HG03066 (cell line): ENCODE results near the gene INPP4B.
"Not testable (repeated sequence)": the region's sequence is repeated elsewhere in the genome, so short reads cannot be mapped to it uniquely, and the experiment has no call there.

ENCODE experiments used
- ATAC-seq: cut with Tn5 transposase; IDR thresholded peaks from one replicate; pipeline ENCODE4 v1.9.1; 2021; ENCODE audit warnings: low read depth; ENCODE audit not compliant: unreplicated experiment

INPP4B gene

GRCh38 chr4:142079959-142080358, 766.1 kb downstream of the INPP4B start:
- ATAC-seq = no peak

DNA sequence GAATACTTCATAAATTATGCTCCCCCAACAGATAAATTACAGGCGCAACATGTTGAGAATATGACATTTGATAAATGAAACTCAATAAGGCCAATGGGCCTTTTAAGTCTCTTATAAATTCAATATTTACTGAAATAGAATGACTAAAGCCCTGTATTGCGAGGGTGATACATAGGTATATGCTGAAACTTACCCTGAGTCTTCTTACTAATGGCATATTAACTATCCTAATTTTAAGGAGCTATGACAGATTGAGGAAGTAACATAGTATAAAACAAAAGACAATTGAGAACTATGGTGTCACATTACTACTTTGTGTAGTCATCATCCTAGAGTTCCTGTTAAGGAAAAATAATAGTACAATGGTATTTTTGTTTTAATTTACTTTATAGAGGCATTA, 769.1 kb downstream of the INPP4B start:
- no peak for ATAC-seq

- not testable (repeated sequence) for ATAC-seq
These were observed 777.8 kb downstream of the INPP4B start for GRCh38 chr4:142068304-142068703.

GRCh38 chr4:142066562-142066961, 779.5 kb downstream of the INPP4B start:
- not testable (repeated sequence) for ATAC-seq

GRCh38 chr4:142065086-142065647, 780.9 kb downstream of the INPP4B start:
- ATAC-seq = no peak

GRCh38 chr4:142064181-142064580, 781.9 kb downstream of the INPP4B start:
- ATAC-seq = no peak

- ATAC-seq = no peak
These were observed 800.1 kb downstream of the INPP4B start for GRCh38 chr4:142045996-142046395.

DNA sequence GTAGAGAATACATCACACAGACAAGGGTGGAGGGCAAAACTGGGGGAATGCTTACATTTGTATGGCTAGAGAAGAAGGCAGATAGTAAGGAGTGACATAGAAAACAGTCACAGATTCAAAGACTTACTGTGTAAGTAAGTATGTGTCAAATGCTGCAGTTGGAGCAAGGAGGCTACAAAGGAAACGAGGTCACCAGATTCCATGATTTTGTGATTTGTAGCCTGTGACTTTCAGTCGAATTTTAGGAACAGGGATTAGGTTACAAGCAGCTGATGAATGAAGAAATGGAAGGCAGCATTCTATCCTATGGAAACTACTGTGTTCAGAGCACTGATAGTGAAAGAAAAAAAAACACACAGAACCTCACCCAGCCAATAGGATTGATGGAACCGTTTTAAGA, 801.8 kb downstream of the INPP4B start:
- ATAC-seq = no peak

DNA sequence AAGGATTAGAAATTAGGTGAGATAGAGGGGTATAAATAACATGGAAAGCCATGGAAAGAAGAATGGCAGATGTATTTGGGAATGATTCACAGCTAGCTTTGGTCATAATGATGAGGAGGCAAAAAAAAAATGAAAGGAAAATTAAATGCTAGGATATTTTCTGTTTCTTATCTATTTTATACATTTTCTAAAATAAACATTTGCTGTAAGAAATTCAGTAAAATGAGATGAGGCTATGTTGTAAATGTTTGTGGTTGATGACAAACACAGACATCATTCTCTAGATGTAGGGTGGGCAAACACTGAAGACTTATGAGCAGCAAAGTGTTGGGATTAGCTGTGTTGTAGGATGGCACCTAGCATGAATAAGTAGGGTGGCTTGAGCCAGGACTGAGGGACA, 802.6 kb downstream of the INPP4B start:
- ATAC-seq = no peak

GRCh38 chr4:142041788-142042187, 804.3 kb downstream of the INPP4B start:
- ATAC-seq = no peak

DNA sequence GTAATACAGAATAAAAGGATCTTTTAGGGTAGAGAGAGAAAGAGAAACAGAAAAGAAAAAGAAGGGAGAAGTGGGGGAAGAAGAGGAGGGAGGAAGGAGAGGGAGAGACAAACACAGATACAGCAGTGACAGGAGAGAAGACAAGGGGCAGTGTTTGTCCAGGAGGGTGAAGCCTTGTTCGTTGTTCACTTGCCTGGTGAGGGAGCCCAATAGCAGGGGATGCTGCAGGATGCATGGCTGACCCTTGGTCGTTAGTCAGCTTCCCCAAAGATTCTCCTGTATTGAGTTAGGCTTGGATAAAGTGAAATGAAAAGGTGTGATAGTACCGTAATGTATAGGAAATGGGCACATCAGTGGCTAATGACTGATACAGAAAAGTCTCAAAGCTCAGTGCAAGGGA, 806.1 kb downstream of the INPP4B start:
- ATAC-seq = no peak

DNA sequence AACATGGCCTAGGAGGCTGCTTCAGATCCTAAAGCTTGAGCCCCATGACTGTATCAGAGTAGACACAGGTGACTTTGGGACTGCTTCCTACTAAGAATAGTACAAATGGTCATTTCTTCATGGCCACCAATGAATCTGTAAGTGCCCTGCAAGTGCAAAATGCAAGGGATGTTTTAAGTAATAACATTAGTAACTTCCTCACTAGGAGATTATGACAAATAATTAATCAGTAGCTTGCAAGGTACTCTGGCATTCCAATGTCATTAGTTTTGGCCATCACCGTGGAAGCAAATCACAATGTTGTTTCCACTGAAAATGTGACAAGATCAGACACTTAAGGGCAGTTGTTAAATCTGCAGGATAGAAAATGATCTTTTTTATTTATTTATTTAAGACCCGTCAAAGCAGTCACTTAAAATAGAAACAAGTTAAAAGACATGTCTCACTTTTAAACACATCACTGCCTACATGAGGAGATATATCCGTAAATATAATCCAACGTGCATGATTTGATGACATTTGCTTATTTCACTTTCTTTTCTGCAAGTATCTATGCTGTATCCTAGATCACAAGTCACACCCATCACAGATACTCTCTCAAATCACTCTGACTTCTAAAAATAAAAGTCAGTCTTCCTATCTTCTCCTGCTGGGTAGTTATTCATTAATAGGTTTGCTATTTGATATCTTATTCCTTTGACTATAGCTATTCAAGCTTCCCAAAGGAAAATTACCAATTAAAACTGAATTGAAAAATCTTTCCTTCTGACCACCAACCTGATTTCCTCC, 809.1 kb downstream of the INPP4B start:
- no peak for ATAC-seq

DNA sequence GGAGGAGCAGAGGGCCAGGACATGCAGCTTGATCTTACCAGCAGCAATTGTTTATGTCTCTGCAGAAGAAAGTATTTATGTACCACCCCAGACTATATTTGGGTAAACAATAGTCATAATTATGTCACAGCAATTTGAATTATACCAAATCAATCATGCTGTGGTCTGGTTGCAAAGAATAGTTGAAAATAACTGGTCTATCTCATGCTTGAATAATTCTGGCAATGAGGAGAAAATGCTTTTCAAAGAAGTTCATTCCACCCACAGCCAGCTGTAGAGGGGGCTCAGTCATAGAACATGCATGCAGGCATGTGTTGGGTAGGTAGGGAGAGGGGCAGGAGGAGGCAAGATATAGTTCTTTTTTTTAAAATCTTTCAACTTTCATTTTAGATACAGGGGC, 810.5 kb downstream of the INPP4B start:
- no peak for ATAC-seq

DNA sequence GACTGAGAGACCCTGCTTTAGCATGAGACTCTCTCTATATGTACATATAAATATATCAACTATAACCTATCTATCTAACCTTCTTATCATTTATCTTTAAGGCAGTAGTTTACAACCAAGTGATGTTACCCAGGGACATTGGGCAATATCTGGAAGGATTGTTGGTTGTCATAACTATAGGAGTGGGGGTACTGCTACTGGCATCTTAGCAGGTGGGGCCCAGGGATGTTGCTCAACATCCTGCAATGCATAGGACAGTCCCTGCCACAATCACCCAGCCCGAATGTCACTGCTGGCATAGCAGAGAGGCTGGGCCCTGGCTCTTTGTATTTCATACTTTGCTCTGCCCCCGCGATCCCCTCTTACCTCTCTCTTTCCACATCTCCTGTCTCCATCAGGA, 812.0 kb downstream of the INPP4B start:
- ATAC-seq = no peak

DNA sequence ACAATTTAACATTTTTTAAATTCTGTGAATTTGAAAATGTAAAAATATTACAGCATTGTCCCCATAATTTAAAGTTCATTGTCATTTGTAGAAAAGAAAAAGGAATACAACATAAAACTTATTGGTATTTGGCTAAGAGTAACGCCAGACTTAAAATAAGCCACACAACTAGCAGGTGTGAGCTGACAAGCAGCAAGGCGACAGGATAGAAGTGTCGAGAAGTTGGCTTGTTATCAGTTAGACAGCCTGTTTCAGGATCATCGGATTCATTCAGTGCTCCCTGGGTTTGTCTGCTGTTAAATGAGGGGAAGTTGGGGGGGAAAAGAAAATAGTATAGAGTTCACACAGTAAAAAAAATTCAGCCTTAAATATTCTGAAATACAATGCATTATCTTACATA, 816.1 kb downstream of the INPP4B start:
- no peak for ATAC-seq

DNA sequence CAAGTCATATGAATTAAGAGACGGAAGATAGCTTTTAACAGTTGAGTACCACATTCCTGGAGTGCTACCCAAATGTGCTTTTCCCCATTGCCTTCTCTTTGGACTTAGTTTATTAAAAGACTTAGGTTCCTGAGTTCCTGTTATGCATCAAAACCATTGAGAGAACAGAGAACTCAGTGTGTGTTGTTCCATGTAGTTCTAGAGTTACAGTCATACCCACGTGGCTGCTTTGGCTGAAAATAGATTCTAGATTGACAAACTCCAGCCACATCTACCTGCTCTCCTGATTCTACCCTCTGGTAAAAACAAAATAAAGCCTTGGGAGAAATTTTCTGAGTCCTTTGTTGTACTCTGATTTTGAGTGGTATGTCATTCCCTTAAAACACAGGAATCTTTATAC, 824.3 kb downstream of the INPP4B start:
- ATAC-seq = no peak

DNA sequence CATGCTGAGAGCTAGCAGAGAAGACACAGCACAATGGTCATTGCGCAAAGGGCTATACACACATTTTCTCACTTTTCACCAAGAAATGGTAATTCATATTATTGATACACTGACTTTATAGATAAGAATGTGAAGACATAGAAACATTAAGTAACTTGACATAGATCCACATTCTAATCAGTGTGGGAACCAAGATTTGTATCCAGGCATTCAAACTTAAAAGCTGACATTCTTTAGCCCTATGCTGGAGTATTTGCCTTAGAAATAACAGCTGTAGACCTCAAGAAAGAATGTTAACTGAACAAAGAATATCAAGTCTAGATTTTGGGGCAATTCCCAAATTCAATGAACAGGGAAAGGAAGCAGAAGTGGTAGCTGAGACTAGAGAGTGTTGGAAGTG, 824.9 kb downstream of the INPP4B start:
- ATAC-seq = no peak

DNA sequence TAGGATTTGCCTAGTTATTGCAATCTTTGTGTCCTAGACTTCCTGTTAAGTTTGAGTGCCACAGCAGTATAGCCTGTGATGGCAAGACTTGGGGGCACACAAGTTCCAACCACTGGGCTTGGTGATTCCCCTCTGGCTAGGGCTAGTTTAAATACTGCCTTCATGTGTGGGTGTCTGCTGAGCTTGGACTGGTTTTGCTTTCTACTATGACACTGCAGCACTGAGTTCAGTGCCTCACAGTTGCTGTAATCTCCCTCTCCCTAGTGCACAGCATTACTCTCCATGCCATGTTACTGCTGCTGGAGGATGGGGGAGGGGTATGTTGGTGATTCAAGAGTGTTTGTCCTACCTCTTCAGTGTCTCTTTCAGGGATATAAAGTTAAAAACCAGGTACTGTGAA, 830.1 kb downstream of the INPP4B start:
- ATAC-seq = no peak

DNA sequence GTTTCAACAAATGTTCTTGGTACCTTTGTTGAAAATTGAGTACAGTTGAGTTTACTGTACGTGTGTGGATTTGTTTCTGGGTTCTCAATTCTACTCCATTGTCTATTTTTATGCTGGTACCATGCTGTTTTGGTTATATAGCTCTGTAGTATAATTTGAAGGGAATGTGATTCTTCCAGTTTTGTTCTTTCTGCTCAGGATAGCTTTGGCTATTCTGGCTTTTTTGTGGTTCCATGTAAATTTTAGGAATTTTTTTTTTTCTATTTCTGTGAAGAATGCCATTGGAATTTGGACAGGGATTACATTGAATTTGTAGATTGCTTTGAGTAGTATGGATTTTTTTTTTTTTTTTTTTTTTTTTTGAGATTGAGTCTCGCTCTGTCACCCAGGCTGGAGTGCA, 836.4 kb downstream of the INPP4B start:
- ATAC-seq = no peak

GRCh38 chr4:142005519-142005918, 840.6 kb downstream of the INPP4B start:
- ATAC-seq = no peak

DNA sequence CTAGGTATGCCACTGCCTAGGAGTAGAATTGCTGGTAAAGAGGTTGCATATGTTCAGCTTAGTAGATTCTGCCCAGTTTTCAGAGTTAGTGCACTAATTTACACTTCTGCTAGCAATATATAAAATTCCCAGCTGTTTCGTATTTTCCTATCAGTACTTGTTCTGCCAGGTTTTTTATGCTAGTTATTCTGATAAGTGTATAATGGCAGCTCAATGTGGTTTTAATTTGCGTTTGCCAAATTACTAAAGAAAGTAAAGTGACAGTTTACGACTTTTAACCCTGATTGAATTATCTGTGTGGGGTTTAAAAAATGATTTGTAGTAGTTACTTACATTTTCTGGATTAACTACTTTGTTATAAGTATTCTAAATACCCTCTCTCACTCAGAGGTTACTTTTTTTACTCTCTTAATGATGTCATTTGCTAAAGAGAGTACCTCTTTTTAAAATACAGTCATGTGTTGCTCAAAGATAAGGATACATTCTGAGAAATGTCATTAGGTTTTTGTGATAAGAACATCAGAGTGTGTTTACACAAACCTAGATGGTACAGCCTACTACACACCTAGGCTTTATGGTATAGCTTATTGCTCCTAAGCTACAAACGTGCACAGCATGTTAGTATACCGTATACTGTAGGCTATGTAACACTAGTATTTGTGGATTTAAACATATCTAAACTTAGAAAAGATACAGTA, 846.5 kb downstream of the INPP4B start:
- ATAC-seq = no peak

DNA sequence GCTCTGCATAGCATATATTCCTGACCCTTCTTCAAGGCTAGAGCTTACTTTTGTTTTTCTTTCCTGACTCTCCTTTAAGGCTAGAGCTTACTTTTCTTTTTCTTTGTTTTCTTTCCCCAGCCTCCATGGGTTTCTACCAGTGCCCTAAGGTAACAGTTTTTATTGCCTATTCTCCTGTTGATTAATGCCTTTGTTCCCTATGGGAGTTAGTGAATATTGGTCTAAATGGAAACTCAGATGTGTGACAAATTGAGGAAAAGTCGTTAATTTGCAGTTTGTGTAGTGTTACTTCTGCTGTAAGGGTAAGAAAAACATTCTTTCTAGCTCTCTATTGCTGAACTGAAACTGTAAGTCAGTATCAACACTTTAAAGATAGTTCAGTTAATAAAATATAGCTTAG, 851.0 kb downstream of the INPP4B start:
- no peak for ATAC-seq
